WTC11 (cell line): ENCODE measurements around the gene PCK2.

Experiments used
- E2F4 ChIP-seq: sonication (generic); formaldehyde crosslinking; IDR thresholded peaks from 2 replicates; pipeline ENCODE4 v1.8.1; 2022; ENCODE audit warnings: low read depth, mild to moderate bottlenecking, moderate library complexity, missing genetic modification reagents, borderline replicate concordance
- TCF7 ChIP-seq: sonication (generic); formaldehyde crosslinking; IDR thresholded peaks from 2 replicates; pipeline ENCODE4 v1.8.0; 2022; ENCODE audit warnings: mild to moderate bottlenecking, low read depth, missing genetic modification reagents, moderate library complexity
- ZNF423 ChIP-seq: fragments of 250-450 bp; sonication (Bioruptor Pico); IDR thresholded peaks from 2 replicates; pipeline ENCODE4 v2.1.2; 2022; ENCODE audit warnings: mild to moderate bottlenecking, moderate library complexity
- TF ChIP-seq, protein P1 (sequence below): sonication (generic); formaldehyde crosslinking; IDR thresholded peaks from 2 replicates; pipeline ENCODE4 v1.8.1; 2023; ENCODE audit warnings: mild to moderate bottlenecking, missing genetic modification reagents, borderline replicate concordance
- TF ChIP-seq, protein P2 (sequence below): fragments of 200-600 bp; IDR thresholded peaks from 2 replicates; pipeline ENCODE4 v1.8.0; 2022; ENCODE audit warnings: antibody characterized with exemption
- TF ChIP-seq, protein P3 (sequence below): fragments of 250-450 bp; sonication (Bioruptor Pico); IDR thresholded peaks from 2 replicates; pipeline ENCODE4 v1.9.0; 2021; ENCODE audit warnings: mild to moderate bottlenecking
- TF ChIP-seq, protein P4 (sequence below): sonication (generic); formaldehyde crosslinking; IDR thresholded peaks from 2 replicates; pipeline ENCODE4 v1.8.0; 2022; ENCODE audit warnings: mild to moderate bottlenecking, missing genetic modification reagents

DNA sequence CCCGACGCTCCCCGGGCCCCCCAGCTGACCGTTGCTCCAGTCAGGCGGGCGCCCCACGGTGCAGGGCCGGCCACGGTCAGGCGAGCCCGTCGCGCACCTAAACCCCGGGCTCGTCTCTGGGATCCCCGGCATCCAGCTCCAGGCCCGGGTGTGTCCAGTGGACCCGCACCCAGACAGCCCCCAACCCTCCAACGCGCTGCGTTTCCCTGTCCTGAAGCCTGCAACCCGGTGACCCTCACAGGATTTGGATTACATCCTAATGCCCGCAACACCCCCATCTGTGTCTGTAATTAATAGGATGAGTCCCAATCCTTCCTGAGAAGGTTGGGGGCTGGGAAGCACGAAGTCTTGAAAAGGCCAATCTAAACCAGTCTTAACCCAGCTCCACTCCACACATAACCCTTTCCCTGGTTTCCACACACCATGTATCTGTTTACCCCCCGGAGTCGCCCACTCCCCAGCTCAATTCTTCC lies 12.3 kb upstream of the PCK2 start:
- TF ChIP-seq, protein P1, sequence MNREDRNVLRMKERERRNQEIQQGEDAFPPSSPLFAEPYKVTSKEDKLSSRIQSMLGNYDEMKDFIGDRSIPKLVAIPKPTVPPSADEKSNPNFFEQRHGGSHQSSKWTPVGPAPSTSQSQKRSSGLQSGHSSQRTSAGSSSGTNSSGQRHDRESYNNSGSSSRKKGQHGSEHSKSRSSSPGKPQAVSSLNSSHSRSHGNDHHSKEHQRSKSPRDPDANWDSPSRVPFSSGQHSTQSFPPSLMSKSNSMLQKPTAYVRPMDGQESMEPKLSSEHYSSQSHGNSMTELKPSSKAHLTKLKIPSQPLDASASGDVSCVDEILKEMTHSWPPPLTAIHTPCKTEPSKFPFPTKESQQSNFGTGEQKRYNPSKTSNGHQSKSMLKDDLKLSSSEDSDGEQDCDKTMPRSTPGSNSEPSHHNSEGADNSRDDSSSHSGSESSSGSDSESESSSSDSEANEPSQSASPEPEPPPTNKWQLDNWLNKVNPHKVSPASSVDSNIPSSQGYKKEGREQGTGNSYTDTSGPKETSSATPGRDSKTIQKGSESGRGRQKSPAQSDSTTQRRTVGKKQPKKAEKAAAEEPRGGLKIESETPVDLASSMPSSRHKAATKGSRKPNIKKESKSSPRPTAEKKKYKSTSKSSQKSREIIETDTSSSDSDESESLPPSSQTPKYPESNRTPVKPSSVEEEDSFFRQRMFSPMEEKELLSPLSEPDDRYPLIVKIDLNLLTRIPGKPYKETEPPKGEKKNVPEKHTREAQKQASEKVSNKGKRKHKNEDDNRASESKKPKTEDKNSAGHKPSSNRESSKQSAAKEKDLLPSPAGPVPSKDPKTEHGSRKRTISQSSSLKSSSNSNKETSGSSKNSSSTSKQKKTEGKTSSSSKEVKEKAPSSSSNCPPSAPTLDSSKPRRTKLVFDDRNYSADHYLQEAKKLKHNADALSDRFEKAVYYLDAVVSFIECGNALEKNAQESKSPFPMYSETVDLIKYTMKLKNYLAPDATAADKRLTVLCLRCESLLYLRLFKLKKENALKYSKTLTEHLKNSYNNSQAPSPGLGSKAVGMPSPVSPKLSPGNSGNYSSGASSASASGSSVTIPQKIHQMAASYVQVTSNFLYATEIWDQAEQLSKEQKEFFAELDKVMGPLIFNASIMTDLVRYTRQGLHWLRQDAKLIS = no peak
- TF ChIP-seq, protein P2, sequence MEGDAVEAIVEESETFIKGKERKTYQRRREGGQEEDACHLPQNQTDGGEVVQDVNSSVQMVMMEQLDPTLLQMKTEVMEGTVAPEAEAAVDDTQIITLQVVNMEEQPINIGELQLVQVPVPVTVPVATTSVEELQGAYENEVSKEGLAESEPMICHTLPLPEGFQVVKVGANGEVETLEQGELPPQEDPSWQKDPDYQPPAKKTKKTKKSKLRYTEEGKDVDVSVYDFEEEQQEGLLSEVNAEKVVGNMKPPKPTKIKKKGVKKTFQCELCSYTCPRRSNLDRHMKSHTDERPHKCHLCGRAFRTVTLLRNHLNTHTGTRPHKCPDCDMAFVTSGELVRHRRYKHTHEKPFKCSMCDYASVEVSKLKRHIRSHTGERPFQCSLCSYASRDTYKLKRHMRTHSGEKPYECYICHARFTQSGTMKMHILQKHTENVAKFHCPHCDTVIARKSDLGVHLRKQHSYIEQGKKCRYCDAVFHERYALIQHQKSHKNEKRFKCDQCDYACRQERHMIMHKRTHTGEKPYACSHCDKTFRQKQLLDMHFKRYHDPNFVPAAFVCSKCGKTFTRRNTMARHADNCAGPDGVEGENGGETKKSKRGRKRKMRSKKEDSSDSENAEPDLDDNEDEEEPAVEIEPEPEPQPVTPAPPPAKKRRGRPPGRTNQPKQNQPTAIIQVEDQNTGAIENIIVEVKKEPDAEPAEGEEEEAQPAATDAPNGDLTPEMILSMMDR = no peak
- no peak for TF ChIP-seq E2F4
- no peak for TF ChIP-seq ZNF423 (CRISPR knock-in tag)
- TF ChIP-seq, protein P3, sequence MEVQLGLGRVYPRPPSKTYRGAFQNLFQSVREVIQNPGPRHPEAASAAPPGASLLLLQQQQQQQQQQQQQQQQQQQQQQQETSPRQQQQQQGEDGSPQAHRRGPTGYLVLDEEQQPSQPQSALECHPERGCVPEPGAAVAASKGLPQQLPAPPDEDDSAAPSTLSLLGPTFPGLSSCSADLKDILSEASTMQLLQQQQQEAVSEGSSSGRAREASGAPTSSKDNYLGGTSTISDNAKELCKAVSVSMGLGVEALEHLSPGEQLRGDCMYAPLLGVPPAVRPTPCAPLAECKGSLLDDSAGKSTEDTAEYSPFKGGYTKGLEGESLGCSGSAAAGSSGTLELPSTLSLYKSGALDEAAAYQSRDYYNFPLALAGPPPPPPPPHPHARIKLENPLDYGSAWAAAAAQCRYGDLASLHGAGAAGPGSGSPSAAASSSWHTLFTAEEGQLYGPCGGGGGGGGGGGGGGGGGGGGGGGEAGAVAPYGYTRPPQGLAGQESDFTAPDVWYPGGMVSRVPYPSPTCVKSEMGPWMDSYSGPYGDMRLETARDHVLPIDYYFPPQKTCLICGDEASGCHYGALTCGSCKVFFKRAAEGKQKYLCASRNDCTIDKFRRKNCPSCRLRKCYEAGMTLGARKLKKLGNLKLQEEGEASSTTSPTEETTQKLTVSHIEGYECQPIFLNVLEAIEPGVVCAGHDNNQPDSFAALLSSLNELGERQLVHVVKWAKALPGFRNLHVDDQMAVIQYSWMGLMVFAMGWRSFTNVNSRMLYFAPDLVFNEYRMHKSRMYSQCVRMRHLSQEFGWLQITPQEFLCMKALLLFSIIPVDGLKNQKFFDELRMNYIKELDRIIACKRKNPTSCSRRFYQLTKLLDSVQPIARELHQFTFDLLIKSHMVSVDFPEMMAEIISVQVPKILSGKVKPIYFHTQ (CRISPR knock-in tag) = no peak
- TF ChIP-seq TCF7 (CRISPR knock-in tag) = no peak
- TF ChIP-seq, protein P4, sequence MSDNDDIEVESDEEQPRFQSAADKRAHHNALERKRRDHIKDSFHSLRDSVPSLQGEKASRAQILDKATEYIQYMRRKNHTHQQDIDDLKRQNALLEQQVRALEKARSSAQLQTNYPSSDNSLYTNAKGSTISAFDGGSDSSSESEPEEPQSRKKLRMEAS (CRISPR knock-in tag) = no peak
